Karpas-422 (cell line): ENCODE results near the gene C20orf202. TPM values are rescaled to one million over a fixed set of nuclear protein-coding genes. Genes with fewer than 3 reads are reported as not detected.

ENCODE experiments used
- DNase-seq: peaks from one replicate; pipeline ENCODE4 v3.0.0-alpha.2; 2015
- H2AFZ ChIP-seq: fragments of 200-600 bp; sonication (generic); 2 replicates; pipeline ENCODE4 v1.6.1; 2014; ENCODE audit warnings: antibody characterized with exemption, low read length, mixed read lengths
- H3K27ac ChIP-seq: fragments of 200-600 bp; sonication (generic); 2 replicates; pipeline ENCODE4 v1.5.1; 2014; ENCODE audit warnings: mild to moderate bottlenecking, low read length, moderate library complexity
- H3K27me3 ChIP-seq: fragments of 200-600 bp; sonication (generic); 2 replicates; pipeline ENCODE4 v1.6.1; 2014; ENCODE audit warnings: low read length, mixed read lengths
- H3K36me3 ChIP-seq: fragments of 200-600 bp; sonication (generic); 2 replicates; pipeline ENCODE4 v1.6.1; 2014; ENCODE audit warnings: low read length, mixed read lengths; ENCODE audit not compliant: insufficient read depth
- H3K4me1 ChIP-seq: fragments of 200-600 bp; sonication (generic); 2 replicates; pipeline ENCODE4 v1.6.1; 2014; ENCODE audit warnings: mild to moderate bottlenecking, low read length, mixed read lengths
- H3K4me2 ChIP-seq: fragments of 200-600 bp; sonication (generic); 2 replicates; pipeline ENCODE4 v1.6.1; 2014; ENCODE audit warnings: low read length, low read depth, mild to moderate bottlenecking; ENCODE audit not compliant: poor library complexity, severe bottlenecking
- H3K4me3 ChIP-seq: fragments of 200-600 bp; sonication (generic); 2 replicates; pipeline ENCODE4 v1.5.1; 2014; ENCODE audit warnings: mild to moderate bottlenecking, antibody characterized with exemption, low read length, mixed read lengths
- H3K79me2 ChIP-seq: fragments of 200-600 bp; sonication (generic); 2 replicates; pipeline ENCODE4 v1.6.1; 2014; ENCODE audit warnings: mild to moderate bottlenecking, low read length, mixed read lengths
- H3K9ac ChIP-seq: fragments of 200-600 bp; sonication (generic); 2 replicates; pipeline ENCODE4 v1.6.0; 2014; ENCODE audit warnings: low read length
- H3K9me2 ChIP-seq: fragments of 200-600 bp; sonication (generic), shearing (Covaris generic); replicated peaks from 2 replicates; pipeline ENCODE4 v1.6.0; 2014; ENCODE audit warnings: mild to moderate bottlenecking, low read length, moderate library complexity; ENCODE audit not compliant: insufficient read depth
- H3K9me3 ChIP-seq: fragments of 300-700, 200-600 bp; sonication (generic); 2 replicates; pipeline ENCODE4 v1.6.1; 2014; ENCODE audit warnings: low read length, mixed read lengths
- H4K20me1 ChIP-seq: fragments of 200-600 bp; sonication (generic); 2 replicates; pipeline ENCODE4 v1.6.1; 2014; ENCODE audit warnings: mild to moderate bottlenecking, antibody characterized with exemption, low read length, low read depth; ENCODE audit not compliant: insufficient read depth
- total RNA-seq: library from RNA; depleted of rRNA; stranded (reverse); fragments of >200 nt; shearing (Covaris generic); gene quantifications from 2 replicates; pipeline ENCODE4 v1.2.3, GENCODE V29; 2014; ENCODE audit warnings: low replicate concordance

The C20orf202 gene
- total RNA-seq, 1 experiment from 2014 or later: not detected

DNA sequence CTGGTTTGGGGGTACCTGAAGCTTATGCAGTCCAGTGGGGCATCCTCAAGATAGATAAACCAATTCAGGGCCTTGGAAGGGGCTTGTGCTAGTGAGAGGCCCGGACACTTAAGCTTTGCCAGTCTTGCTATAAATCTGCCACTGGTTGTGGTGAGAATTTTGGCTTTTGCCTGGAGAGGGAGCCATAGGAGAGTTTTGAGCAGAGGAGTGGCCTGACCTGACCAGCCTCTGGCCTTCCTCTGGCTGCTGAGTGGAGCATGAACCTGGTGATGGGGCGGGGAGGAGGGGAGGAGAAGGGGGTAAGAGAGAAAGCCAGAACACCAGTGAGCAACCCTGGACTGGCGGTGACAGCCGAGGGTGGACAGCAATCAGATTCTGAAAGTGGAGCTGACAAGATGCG lies 25.6 kb upstream of the C20orf202 start:
- Histone ChIP-seq H3K4me2 (no peak overlapping the region), H4K20me1 (no peaks in the 10 kb centered on the region), H3K79me2 (no peaks in the 10 kb centered on the region), H3K27me3 (no peaks in the 10 kb centered on the region), H3K4me3 (no peak overlapping the region), H3K9me3 (no peaks in the 10 kb centered on the region), H3K9me2 (no peaks in the 10 kb centered on the region), H3K36me3 (no peaks in the 10 kb centered on the region), H3K27ac (no peak overlapping the region), H2AFZ (no peak overlapping the region), H3K9ac (no peak overlapping the region), H3K4me1 (no peaks in the 10 kb centered on the region)
- no peak for DNase-seq

DNA sequence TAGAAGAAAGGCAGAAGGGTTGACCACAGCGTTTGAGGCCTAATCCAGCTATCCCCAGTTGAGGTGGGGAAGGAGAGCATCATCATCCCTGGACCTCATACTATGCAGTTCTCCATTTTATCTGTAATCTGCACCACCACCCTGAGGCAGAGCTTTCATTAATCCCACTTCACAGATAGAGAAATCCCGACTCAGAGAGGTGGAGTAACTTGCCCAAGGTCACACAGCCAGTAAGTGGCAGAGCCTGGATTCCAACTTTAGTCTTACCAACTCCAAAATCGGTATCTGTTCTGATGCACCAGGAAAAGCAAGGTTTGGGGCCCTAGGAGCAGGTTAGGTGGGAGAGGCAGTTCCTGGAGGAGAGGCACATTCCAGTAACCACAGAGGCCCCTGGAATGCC lies 25.2 kb upstream of the C20orf202 start:
- Histone ChIP-seq H3K4me3 (no peak overlapping the region), H3K4me2 (no peak overlapping the region), H2AFZ (no peak overlapping the region), H3K9ac (no peak overlapping the region), H3K27ac (no peak overlapping the region), H3K9me3 (no peaks in the 10 kb centered on the region), H4K20me1 (no peaks in the 10 kb centered on the region), H3K27me3 (no peaks in the 10 kb centered on the region), H3K4me1 (no peaks in the 10 kb centered on the region), H3K36me3 (no peaks in the 10 kb centered on the region), H3K9me2 (no peaks in the 10 kb centered on the region), H3K79me2 (no peaks in the 10 kb centered on the region)
- no peak for DNase-seq

GRCh38 chr20:1178623-1179022 lies 24.6 kb upstream of the C20orf202 start:
- Histone ChIP-seq H3K4me1 (no peaks in the 10 kb centered on the region), H3K79me2 (no peaks in the 10 kb centered on the region), H3K9me2 (no peaks in the 10 kb centered on the region), H4K20me1 (no peaks in the 10 kb centered on the region), H3K27me3 (no peaks in the 10 kb centered on the region), H3K9me3 (no peaks in the 10 kb centered on the region), H3K27ac (no peak overlapping the region), H2AFZ (no peak overlapping the region), H3K4me3 (no peak overlapping the region), H3K4me2 (no peak overlapping the region), H3K9ac (no peak overlapping the region), H3K36me3 (no peaks in the 10 kb centered on the region)
- DNase-seq: no peak

- H3K36me3 ChIP-seq: no peaks in the 10 kb centered on the region
- H3K9me3 ChIP-seq: no peaks in the 10 kb centered on the region
- no peak overlapping the region for H3K4me2 ChIP-seq
- no peaks in the 10 kb centered on the region for H3K79me2 ChIP-seq
- H3K27me3 ChIP-seq: no peaks in the 10 kb centered on the region
- H3K4me3 ChIP-seq: no peak overlapping the region
- H3K9me2 ChIP-seq: no peaks in the 10 kb centered on the region
- H3K27ac ChIP-seq: no peak overlapping the region
- no peak for DNase-seq
- H3K4me1 ChIP-seq: no peaks in the 10 kb centered on the region
- H4K20me1 ChIP-seq: no peaks in the 10 kb centered on the region
- no peak overlapping the region for H3K9ac ChIP-seq
- H2AFZ ChIP-seq: no peak overlapping the region
These were observed 22.3 kb upstream of the C20orf202 start for GRCh38 chr20:1180949-1181348.

GRCh38 chr20:1182106-1182505 lies 21.1 kb upstream of the C20orf202 start:
- no peak overlapping the region for H3K27ac ChIP-seq
- no peak overlapping the region for H3K9ac ChIP-seq
- no peak overlapping the region for H3K4me3 ChIP-seq

DNA sequence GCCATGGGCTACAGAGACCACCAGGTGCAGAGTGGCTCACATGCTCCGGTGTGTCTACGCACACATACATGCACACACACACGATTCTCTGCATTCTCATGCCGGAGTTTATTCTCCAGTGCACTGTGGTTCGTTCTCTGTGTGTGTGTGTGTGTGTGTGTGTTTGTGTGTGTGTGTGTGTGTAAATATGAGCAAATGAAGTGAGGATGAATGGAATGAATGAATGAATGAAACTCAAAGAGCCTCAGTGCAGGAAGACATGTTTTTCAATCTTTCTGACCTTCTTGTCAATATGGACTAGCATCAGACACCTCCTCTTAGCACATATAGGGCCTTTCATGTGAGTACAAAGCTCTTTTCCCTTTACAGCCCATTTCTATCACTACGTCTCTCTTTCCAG lies 20.1 kb upstream of the C20orf202 start:
- Histone ChIP-seq H3K79me2 (no peaks in the 10 kb centered on the region), H3K9me2 (no peaks in the 10 kb centered on the region), H3K9ac (no peak overlapping the region), H4K20me1 (no peaks in the 10 kb centered on the region), H3K27ac (no peak overlapping the region), H2AFZ (no peak overlapping the region), H3K27me3 (no peaks in the 10 kb centered on the region), H3K36me3 (no peaks in the 10 kb centered on the region), H3K9me3 (no peaks in the 10 kb centered on the region), H3K4me2 (no peak overlapping the region), H3K4me1 (no peaks in the 10 kb centered on the region), H3K4me3 (no peak overlapping the region)
- DNase-seq: no peak

More at GRCh38 chr20:1182106-1182505, 21.1 kb upstream of the C20orf202 start:
- Histone ChIP-seq H3K36me3 (no peaks in the 10 kb centered on the region), H3K4me2 (no peak overlapping the region), H3K27me3 (no peaks in the 10 kb centered on the region), H2AFZ (no peak overlapping the region), H4K20me1 (no peaks in the 10 kb centered on the region), H3K9me3 (no peaks in the 10 kb centered on the region), H3K79me2 (no peaks in the 10 kb centered on the region), H3K4me1 (no peaks in the 10 kb centered on the region), H3K9me2 (no peaks in the 10 kb centered on the region)
- DNase-seq: no peak

DNA sequence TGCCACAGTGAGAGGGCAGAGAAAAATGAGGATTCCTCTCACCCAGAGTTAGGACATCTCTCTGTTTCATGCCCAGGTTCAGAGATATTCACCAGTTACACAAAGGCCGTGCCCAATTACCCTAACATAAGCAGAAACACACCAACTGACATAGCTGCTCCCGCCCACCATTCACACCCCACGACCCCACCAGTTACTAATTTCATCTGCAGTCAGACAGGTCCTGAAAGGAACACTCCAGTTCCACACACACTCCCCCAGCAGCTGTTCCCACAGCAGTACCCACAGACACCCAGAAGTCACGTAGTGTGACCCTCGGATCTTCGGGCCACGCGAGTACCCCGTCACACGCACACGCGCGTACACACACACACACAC lies 19.0 kb upstream of the C20orf202 start:
- Histone ChIP-seq H3K9me3 (no peaks in the 10 kb centered on the region), H2AFZ (no peak overlapping the region), H3K79me2 (no peaks in the 10 kb centered on the region), H3K4me2 (no peak overlapping the region), H3K4me3 (no peak overlapping the region), H4K20me1 (no peaks in the 10 kb centered on the region), H3K9ac (no peak overlapping the region), H3K4me1 (no peaks in the 10 kb centered on the region), H3K27me3 (no peaks in the 10 kb centered on the region), H3K9me2 (no peaks in the 10 kb centered on the region), H3K36me3 (no peaks in the 10 kb centered on the region), H3K27ac (no peak overlapping the region)
- no peak for DNase-seq

DNA sequence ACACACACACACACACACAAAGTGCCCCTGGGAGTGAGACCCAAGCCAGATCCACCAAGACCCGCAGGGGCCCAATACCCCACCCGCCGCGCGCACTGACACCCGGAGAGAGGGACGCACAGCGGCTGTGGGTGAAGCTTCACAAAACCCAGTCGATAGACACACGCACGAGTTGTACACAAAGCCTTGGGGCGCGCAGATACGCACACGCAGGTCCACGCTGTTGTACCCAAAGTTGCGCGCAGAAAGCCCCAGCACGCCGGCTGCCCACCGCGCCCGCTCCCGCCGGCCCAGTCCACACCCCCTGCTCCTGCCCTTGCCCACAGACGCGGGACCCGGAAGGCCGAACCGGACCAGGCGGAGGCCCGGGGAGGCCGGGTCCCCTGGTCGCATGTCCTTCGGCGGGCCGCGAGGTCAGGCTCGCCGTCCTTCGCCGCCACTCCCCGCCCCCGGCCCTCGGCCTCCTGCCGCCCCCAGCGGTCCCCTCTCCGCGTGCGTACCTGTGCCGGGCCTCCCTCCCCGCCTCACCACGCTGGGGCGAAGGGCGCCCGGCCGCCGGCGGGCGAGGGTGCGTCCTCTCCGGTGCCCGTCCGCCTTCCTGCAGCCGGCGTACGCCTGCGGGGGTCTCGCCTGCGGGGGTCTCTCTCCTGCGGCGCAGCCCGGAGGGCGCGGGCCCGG lies 18.5 kb upstream of the C20orf202 start, which contains the start of gene TMEM74B:
Gene TMEM74B (minus strand): TSS at position 344 of the 678 bp plus-strand sequence. CDS start 1,180 bp downstream, outside the sequence.
- H3K79me2 ChIP-seq: no peaks in the 10 kb centered on the region
- no peak within 1 kb of the TSS for H2AFZ ChIP-seq
- no peak within 1 kb of the TSS for H3K4me2 ChIP-seq
- H3K36me3 ChIP-seq: no peaks in the 10 kb centered on the region
- no peaks in the 10 kb centered on the region for H4K20me1 ChIP-seq
- H3K9ac ChIP-seq: no peak within 1 kb of the TSS
- no peak within 1 kb of the TSS for H3K4me3 ChIP-seq
- H3K27me3 ChIP-seq: no peaks in the 10 kb centered on the region
- H3K27ac ChIP-seq: no peak within 1 kb of the TSS
- no peaks in the 10 kb centered on the region for H3K9me2 ChIP-seq
- no peak for DNase-seq
- H3K9me3 ChIP-seq: no peaks in the 10 kb centered on the region
- no peaks in the 10 kb centered on the region for H3K4me1 ChIP-seq
